ENCODE measurements around the gene SIT1. TPM values are rescaled to one million over a fixed set of nuclear protein-coding genes. Genes with fewer than 3 reads are reported as not detected.

SIT1 gene
- total RNA-seq, 2 experiments from 2014 or later = 121 to 176 TPM

GRCh38 chr9:35636135-35636876 lies 14.4 kb downstream of the SIT1 start:
- Histone ChIP-seq H3K9me3 (ENCODE audit: low read length) (peaks cover 9% of the 10 kb centered on the region; the same call in 1 of the 2 replicates), H3K79me2 (ENCODE audit: insufficient read depth, low read depth, low read length) (no peaks in the 10 kb centered on the region), H3K9me2 (ENCODE audit: insufficient read depth, low read length) (no peaks in the 10 kb centered on the region), H3K4me2 (ENCODE audit: low read length) (peak overlapping the region; percentile 76), H2AFZ (ENCODE audit: low read length) (peak overlapping the region; percentile 54; the same call in 1 of the 2 replicates), H4K20me1 (ENCODE audit: insufficient read depth, low read length) (no peaks in the 10 kb centered on the region), H3K4me3 (ENCODE audit: low read depth, low read length, poor library complexity, severe bottlenecking) (peak overlapping the region; percentile 28), H3K4me1 (ENCODE audit: insufficient read depth, low read length, poor library complexity, severe bottlenecking) (peaks cover 71% of the 10 kb centered on the region), H3K36me3 (ENCODE audit: insufficient read depth, low read length) (peaks cover 14% of the 10 kb centered on the region), H3K27ac (ENCODE audit: low read depth, low read length, poor library complexity, severe bottlenecking) (peak overlapping the region; percentile 94)
- no TSS peak for BruUV-seq (replicated peaks)
- no peak for TF ChIP-seq CTCF (conservative IDR thresholded peaks at IDR 0.05; ENCODE audit: low read length)
- TF ChIP-seq EZH2phosphoT487 (IDR thresholded peaks at IDR 0.05; ENCODE audit: borderline replicate concordance, low read depth, low read length) = no peak
- intact Hi-C loops (cut with micrococcal nuclease; ENCODE audit: unreplicated experiment) = no loop called here
- DNase-seq (ENCODE audit: low spot score) = peak; percentile 82
- CTCF ChIA-PET (ENCODE audit: unreplicated experiment) = no interaction called here
- POLR2A ChIA-PET = interaction anchor here (0.6 to 3.3 kb wide), 11 partner anchors 9 to 28 kb away, joined by 3 to 36 read pairs (median 4); partner anchors contain the start of genes ARHGEF39 and SIT1

- Histone ChIP-seq H2AFZ (ENCODE audit: low read length) (peak overlapping the region; percentile 54; the same call in 1 of the 2 replicates), H4K20me1 (ENCODE audit: insufficient read depth, low read length) (no peaks in the 10 kb centered on the region), H3K36me3 (ENCODE audit: insufficient read depth, low read length) (peaks cover 8% of the 10 kb centered on the region), H3K79me2 (ENCODE audit: insufficient read depth, low read depth, low read length) (no peaks in the 10 kb centered on the region), H3K27ac (ENCODE audit: low read depth, low read length, poor library complexity, severe bottlenecking) (peak overlapping the region; percentile 94), H3K9me2 (ENCODE audit: insufficient read depth, low read length) (no peaks in the 10 kb centered on the region), H3K4me2 (ENCODE audit: low read length) (peak overlapping the region; percentile 76), H3K4me3 (ENCODE audit: low read depth, low read length, poor library complexity, severe bottlenecking) (peak overlapping the region; percentile 28), H3K9me3 (ENCODE audit: low read length) (peaks cover 6% of the 10 kb centered on the region; the same call in 1 of the 2 replicates), H3K4me1 (ENCODE audit: insufficient read depth, low read length, poor library complexity, severe bottlenecking) (peaks cover 71% of the 10 kb centered on the region)
- POLR2A ChIA-PET = interaction anchor here (0.6 to 3.3 kb wide), 12 partner anchors 9 to 135 kb away, joined by 3 to 36 read pairs (median 4); partner anchors contain the start of gene ARHGEF39
- no TSS peak for BruUV-seq (replicated peaks)
- TF ChIP-seq EZH2phosphoT487 (IDR thresholded peaks at IDR 0.05; ENCODE audit: borderline replicate concordance, low read depth, low read length) = no peak
- no peak for TF ChIP-seq CTCF (conservative IDR thresholded peaks at IDR 0.05; ENCODE audit: low read length)
- DNase-seq (ENCODE audit: low spot score) = no peak
- intact Hi-C loops (cut with micrococcal nuclease; ENCODE audit: unreplicated experiment) = no loop called here
- CTCF ChIA-PET (ENCODE audit: unreplicated experiment) = no interaction called here
Observed at GRCh38 chr9:35635730-35636129, 15.0 kb downstream of the SIT1 start.

- intact Hi-C loops (cut with micrococcal nuclease; ENCODE audit: unreplicated experiment) = no loop called here
- H3K4me2 ChIP-seq (ENCODE audit: low read length) = no peak overlapping the region
- H3K79me2 ChIP-seq (ENCODE audit: insufficient read depth, low read depth, low read length) = no peaks in the 10 kb centered on the region
- H3K4me1 ChIP-seq (ENCODE audit: insufficient read depth, low read length, poor library complexity, severe bottlenecking) = peaks cover 34% of the 10 kb centered on the region
- DNase-seq (ENCODE audit: low spot score) = no peak
- H3K4me3 ChIP-seq (ENCODE audit: low read depth, low read length, poor library complexity, severe bottlenecking) = no peak overlapping the region
- no peaks in the 10 kb centered on the region for H3K9me3 ChIP-seq (ENCODE audit: low read length)
- H3K27ac ChIP-seq (ENCODE audit: low read depth, low read length, poor library complexity, severe bottlenecking) = no peak overlapping the region
- no peaks in the 10 kb centered on the region for H3K9me2 ChIP-seq (ENCODE audit: insufficient read depth, low read length)
- ChIA-PET POLR2A (interaction anchor here (0.5 to 4.3 kb wide), 8 partner anchors 10 to 174 kb away, joined by 3 to 37 read pairs (median 6); partner anchors contain the start of genes CCDC107, CD72, RMRP and SIT1), CTCF (ENCODE audit: unreplicated experiment) (no interaction called here)
- no peak for TF ChIP-seq CTCF (conservative IDR thresholded peaks at IDR 0.05; ENCODE audit: low read length)
- no peak for TF ChIP-seq EZH2phosphoT487 (IDR thresholded peaks at IDR 0.05; ENCODE audit: borderline replicate concordance, low read depth, low read length)
- no TSS peak for BruUV-seq (replicated peaks)
- no peaks in the 10 kb centered on the region for H4K20me1 ChIP-seq (ENCODE audit: insufficient read depth, low read length)
- no peaks in the 10 kb centered on the region for H3K36me3 ChIP-seq (ENCODE audit: insufficient read depth, low read length)
- H2AFZ ChIP-seq (ENCODE audit: low read length) = peak overlapping the region; percentile 48
Observed at GRCh38 chr9:35629597-35629996, 21.1 kb downstream of the SIT1 start.

All from OCI-LY7 (cell line).